Measurements from ENCODE around the gene SNRPA1. TPM values are rescaled to one million over a fixed set of nuclear protein-coding genes. Genes with fewer than 3 reads are reported as not detected.

Gene SNRPA1
- total RNA-seq, 4 donors from 2014 or later: 31.5 to 41.1 (median 37.8) TPM

GRCh38 chr15:101303408-101303807 is 8.4 kb upstream of the SNRPA1 start:
- no peak for TF ChIP-seq CTCF (IDR thresholded peaks at IDR 0.05; ENCODE audit: low read depth)

GRCh38 chr15:101296418-101297405 is 1.7 kb upstream of the SNRPA1 start:
- no peak for TF ChIP-seq CTCF (IDR thresholded peaks at IDR 0.05; ENCODE audit: low read depth)

- no peak for TF ChIP-seq CTCF (IDR thresholded peaks at IDR 0.05; ENCODE audit: low read depth)
Observed at GRCh38 chr15:101295607-101296161, 636 bp upstream of the SNRPA1 start.

- TF ChIP-seq CTCF (IDR thresholded peaks at IDR 0.05; ENCODE audit: low read depth): no peak
Observed at GRCh38 chr15:101293122-101293521, 1.9 kb downstream of the SNRPA1 start.

- TF ChIP-seq CTCF (IDR thresholded peaks at IDR 0.05; ENCODE audit: low read depth): no peak
Observed at GRCh38 chr15:101288905-101289513, 6.0 kb downstream of the SNRPA1 start.

GRCh38 chr15:101286471-101287114 is 8.5 kb downstream of the SNRPA1 start:
- no peak for TF ChIP-seq CTCF (IDR thresholded peaks at IDR 0.05; ENCODE audit: low read depth)
